Natural killer cell treated with Interleukin-12 subunit alpha and Interleukin-12 subunit beta and Interleukin-15 and Interleukin-18, amount 100 ng/mL, for 72 hours (primary cell): ENCODE data around the gene RAPGEFL1. TPM values are rescaled to one million over a fixed set of nuclear protein-coding genes. Genes with fewer than 3 reads are reported as not detected.
"Not testable (repeated sequence)": the region's sequence is repeated elsewhere in the genome, so short reads cannot be mapped to it uniquely, and the experiment has no call there.

ENCODE experiments used
- ATAC-seq, 2 donors: fragments of 150-1000 bp; cut with Tn5 transposase in 1 of 2; sonication (Bioruptor Pico), chemical (Tn5 transposase) in 1 of 2; 2 replicates each; pipeline ENCODE4 v1.10.0; 2021
- DNase-seq: peaks from one replicate; pipeline ENCODE4 v3.0.0; 2022; ENCODE audit warnings: low spot score
- H3K27ac Mint-ChIP-seq, 2 donors: 1 replicate in 1 of 2; 2 replicates in 1 of 2; pipeline ENCODE4 v1.8.0; 2022; ENCODE audit warnings: mixed read lengths in 2 of 2, mild to moderate bottlenecking in 1 of 2, moderate library complexity in 1 of 2
- H3K27me3 Mint-ChIP-seq, 2 donors: 1 replicate in 1 of 2; 2 replicates in 1 of 2; pipeline ENCODE4 v1.8.0; 2022; ENCODE audit warnings: mixed read lengths in 2 of 2
- H3K36me3 Mint-ChIP-seq: one replicate; pipeline ENCODE4 v1.8.0; 2022; ENCODE audit warnings: mixed read lengths
- H3K4me1 Mint-ChIP-seq, 2 donors: 1 replicate in 1 of 2; 2 replicates in 1 of 2; pipeline ENCODE4 v1.8.0; 2022; ENCODE audit warnings: low read depth in 2 of 2, mixed read lengths in 2 of 2, mild to moderate bottlenecking in 1 of 2
- H3K4me3 Mint-ChIP-seq: one replicate; pipeline ENCODE4 v1.8.0; 2022; ENCODE audit warnings: mixed read lengths
- H3K9me3 Mint-ChIP-seq: 2 replicates; pipeline ENCODE4 v1.8.0; 2022; ENCODE audit warnings: mixed read lengths
- total RNA-seq, 2 donors: library from RNA; stranded (reverse); gene quantifications; one replicate each; pipeline ENCODE4 v1.2.3, GENCODE V29; 2022

Gene RAPGEFL1
- total RNA-seq, 2 donors from 2014 or later: 5.9 to 17.2 TPM

DNA sequence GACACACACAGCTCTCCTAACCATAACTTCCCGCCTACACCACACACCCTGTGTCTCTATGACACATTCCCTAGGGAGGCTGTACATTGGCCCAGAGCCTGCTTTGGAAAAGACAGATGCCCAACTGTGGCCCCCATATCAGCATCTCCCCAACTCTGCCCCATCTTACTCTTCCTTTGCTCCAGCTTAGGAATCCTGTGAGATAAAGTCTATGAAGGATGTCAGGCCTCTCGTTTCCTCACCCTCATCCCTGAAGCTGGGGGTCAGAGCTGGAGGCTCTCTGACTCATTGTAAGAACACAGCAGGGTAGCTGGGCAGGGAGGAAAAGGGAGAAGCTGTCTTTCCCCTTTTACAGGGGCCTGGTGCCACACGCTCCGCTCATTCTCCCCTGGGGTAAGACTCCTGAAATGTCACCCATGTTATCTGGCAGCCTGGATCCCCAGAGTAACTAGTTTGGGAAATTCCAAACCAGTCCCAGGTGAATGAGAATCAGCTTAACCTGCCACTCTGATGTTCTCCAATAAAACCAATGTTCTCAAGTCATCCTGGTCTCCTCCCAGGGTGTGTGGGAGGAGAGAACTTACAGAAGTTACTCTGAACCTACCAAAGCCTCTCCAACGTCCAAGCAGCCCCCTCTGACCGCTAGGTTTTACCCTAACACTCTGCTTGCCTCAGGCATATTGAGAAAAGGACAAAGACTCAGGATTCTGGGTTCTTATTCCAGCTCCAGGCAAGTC is 2.8 kb downstream of the RAPGEFL1 start:
- Mint-ChIP-seq H3K4me1 (peaks cover 7 to 11% of the 10 kb centered on the region in 2 donors), H3K36me3 (no peaks in the 10 kb centered on the region), H3K9me3 (no peaks in the 10 kb centered on the region), H3K27me3 (peaks cover 0 to 2% of the 10 kb centered on the region in 2 donors), H3K4me3 (no peak overlapping the region), H3K27ac (no peak overlapping the region)
- no peak for DNase-seq
- no peak for ATAC-seq

DNA sequence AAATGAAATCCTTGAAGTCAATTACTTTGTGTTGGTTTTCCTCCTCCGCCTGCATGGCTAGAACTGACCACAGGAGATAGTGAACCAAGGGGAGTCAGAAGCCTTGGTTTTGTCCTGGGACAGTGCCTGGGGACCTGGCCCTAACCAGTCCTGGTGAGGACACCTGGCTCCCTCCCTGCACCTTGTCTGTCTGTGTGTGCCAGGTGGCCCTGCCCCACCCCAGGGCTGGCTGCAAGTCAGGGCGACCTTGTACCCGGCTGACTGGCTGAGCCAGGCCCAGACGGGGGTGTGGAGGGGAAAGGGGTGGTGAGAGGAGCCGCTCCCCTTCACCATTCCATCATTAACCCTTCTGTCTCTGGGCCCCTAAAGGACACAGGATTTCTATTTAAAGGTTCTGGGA is 3.4 kb downstream of the RAPGEFL1 start:
- Mint-ChIP-seq H3K36me3 (no peaks in the 10 kb centered on the region), H3K9me3 (no peaks in the 10 kb centered on the region), H3K4me3 (no peak overlapping the region), H3K27me3 (peaks cover 0 to 2% of the 10 kb centered on the region in 2 donors), H3K27ac (no peak overlapping the region), H3K4me1 (peaks cover 7 to 11% of the 10 kb centered on the region in 2 donors)
- ATAC-seq (no peak), DNase-seq (no peak)

DNA sequence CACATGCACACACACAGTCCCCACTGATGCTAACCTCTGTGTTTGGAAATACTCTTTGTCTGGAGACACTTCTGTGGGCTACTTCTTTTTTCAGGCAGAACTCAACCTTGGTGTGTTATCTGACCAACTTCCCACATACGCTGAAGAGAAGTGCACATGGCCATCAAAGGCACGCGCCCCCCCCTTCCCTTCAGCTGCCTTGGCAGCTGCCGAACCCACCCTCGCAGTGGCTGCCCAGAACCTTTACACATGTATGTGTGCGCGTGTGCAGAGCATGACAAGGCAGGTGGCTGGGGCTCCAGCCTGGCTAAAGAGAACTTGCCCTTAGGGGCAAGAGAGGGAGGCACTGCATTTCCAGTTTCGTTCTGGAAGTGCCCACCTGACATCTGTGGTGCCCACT is 3.9 kb downstream of the RAPGEFL1 start:
- no peak for DNase-seq
- H3K36me3 Mint-ChIP-seq: no peaks in the 10 kb centered on the region
- no peak overlapping the region for H3K4me3 Mint-ChIP-seq
- peaks cover 0 to 2% of the 10 kb centered on the region in 2 donors for H3K27me3 Mint-ChIP-seq
- no peak overlapping the region for H3K27ac Mint-ChIP-seq
- H3K9me3 Mint-ChIP-seq: no peaks in the 10 kb centered on the region
- H3K4me1 Mint-ChIP-seq: peaks cover 6 to 7% of the 10 kb centered on the region in 2 donors
- no peak for ATAC-seq

DNA sequence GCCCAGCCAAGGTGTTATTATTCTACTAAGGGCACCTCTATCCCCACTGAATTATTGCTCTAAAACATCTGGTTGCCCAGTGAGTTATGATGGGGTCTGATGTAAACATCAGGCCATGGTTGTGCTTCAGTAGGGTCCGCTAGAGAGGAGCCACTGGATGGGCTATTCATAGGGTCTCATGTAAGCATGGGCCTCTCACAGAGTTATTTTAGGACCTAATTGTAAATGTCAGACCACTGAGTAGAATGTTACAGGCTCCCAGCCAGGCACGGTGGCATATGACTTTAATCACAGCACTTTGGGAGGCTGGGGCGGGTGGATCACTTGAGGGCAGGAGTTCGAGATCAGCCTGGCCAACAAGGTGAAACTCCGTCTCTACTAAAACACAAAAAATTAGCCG is 5.3 kb downstream of the RAPGEFL1 start:
- no peak for DNase-seq
- Mint-ChIP-seq H3K4me1 (no peaks in the 10 kb centered on the region), H3K36me3 (no peaks in the 10 kb centered on the region), H3K9me3 (no peaks in the 10 kb centered on the region), H3K27ac (no peak overlapping the region), H3K27me3 (peaks cover 0 to 2% of the 10 kb centered on the region in 2 donors), H3K4me3 (no peak overlapping the region)
- no peak for ATAC-seq

- no peaks in the 10 kb centered on the region for H3K36me3 Mint-ChIP-seq
- ATAC-seq (no peak), DNase-seq (no peak)
- no peak overlapping the region for H3K27ac Mint-ChIP-seq
- no peaks in the 10 kb centered on the region for H3K9me3 Mint-ChIP-seq
- peaks cover 0 to 3% of the 10 kb centered on the region in 2 donors for H3K4me1 Mint-ChIP-seq
- H3K4me3 Mint-ChIP-seq: no peak overlapping the region
- H3K27me3 Mint-ChIP-seq: peaks cover 0 to 4% of the 10 kb centered on the region in 2 donors
Observed at GRCh38 chr17:40187238-40187637, 10.0 kb downstream of the RAPGEFL1 start.

DNA sequence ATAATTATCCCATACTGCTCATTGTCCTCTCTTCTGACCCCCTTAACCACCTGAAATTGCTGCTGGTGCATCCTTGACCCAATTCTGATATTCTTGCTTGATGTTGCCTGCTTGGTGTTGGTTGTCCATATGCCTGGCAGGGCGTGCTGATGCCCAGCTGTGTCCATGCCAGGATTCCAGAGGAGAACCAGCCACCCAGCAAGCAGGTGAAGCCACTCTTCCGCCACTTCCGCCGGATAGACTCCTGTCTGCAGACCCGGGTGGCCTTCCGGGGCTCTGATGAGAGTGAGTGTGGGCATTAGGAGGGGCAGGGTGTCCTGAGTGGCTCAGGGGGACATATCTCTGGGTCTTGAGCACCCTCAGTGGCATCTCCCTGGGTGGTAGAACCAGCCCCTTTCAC is 11.4 kb downstream of the RAPGEFL1 start:
- ATAC-seq: no peak
- H3K9me3 Mint-ChIP-seq: no peaks in the 10 kb centered on the region
- H3K36me3 Mint-ChIP-seq: no peaks in the 10 kb centered on the region
- H3K27ac Mint-ChIP-seq: no peak overlapping the region
- no peak overlapping the region for H3K4me3 Mint-ChIP-seq
- H3K27me3 Mint-ChIP-seq: peaks cover 0 to 4% of the 10 kb centered on the region in 2 donors
- DNase-seq: no peak
- peaks cover 0 to 3% of the 10 kb centered on the region in 2 donors for H3K4me1 Mint-ChIP-seq

- peaks cover 0 to 4% of the 10 kb centered on the region in 2 donors for H3K27me3 Mint-ChIP-seq
- H3K27ac Mint-ChIP-seq: no peak overlapping the region
- H3K9me3 Mint-ChIP-seq: no peaks in the 10 kb centered on the region
- no peaks in the 10 kb centered on the region for H3K36me3 Mint-ChIP-seq
- no peak for DNase-seq
- ATAC-seq: no peak
- peak overlapping the region; percentile 65 for H3K4me3 Mint-ChIP-seq
- H3K4me1 Mint-ChIP-seq: peaks cover 0 to 3% of the 10 kb centered on the region in 2 donors
Observed at GRCh38 chr17:40190197-40191021, 13.1 kb downstream of the RAPGEFL1 start.

GRCh38 chr17:40191237-40192208 is 14.3 kb downstream of the RAPGEFL1 start:
- Mint-ChIP-seq H3K27ac (no peak overlapping the region), H3K27me3 (peaks cover 0 to 4% of the 10 kb centered on the region in 2 donors)

DNA sequence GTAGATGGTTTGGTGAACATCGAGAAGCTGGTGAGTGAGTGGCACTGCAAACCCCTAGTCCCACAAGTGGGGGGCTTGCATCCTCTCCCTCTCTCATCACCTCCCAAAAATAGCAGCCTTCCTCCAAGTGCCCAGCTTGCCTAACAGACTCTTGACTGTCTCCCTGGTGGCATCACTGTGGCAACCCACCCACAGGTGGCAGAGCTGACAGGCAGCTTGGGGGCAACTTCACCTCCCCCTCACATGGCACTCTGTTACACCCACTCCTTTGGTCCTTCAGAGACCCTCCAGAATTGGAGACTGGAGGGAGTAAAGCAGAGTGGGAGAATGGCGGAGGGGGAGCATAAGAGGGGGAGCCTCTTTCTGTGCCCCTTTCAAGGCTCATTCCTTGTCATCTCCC is 15.7 kb downstream of the RAPGEFL1 start:
- H3K9me3 Mint-ChIP-seq: no peaks in the 10 kb centered on the region
- H3K4me1 Mint-ChIP-seq: peaks cover 0 to 3% of the 10 kb centered on the region in 2 donors
- DNase-seq: no peak
- H3K36me3 Mint-ChIP-seq: no peaks in the 10 kb centered on the region
- H3K27me3 Mint-ChIP-seq: peaks cover 0 to 8% of the 10 kb centered on the region in 2 donors
- H3K4me3 Mint-ChIP-seq: no peak overlapping the region
- ATAC-seq: no peak
- no peak overlapping the region for H3K27ac Mint-ChIP-seq

More at GRCh38 chr17:40191237-40192208, 14.3 kb downstream of the RAPGEFL1 start:
- ATAC-seq (peak; percentile 79 to 89), DNase-seq (peak; percentile 81)
- H3K36me3 Mint-ChIP-seq: no peaks in the 10 kb centered on the region
- H3K4me1 Mint-ChIP-seq: peaks cover 0 to 3% of the 10 kb centered on the region in 2 donors
- H3K4me3 Mint-ChIP-seq: peak overlapping the region; percentile 82
- H3K9me3 Mint-ChIP-seq: no peaks in the 10 kb centered on the region

- ATAC-seq: no peak
Observed at GRCh38 chr17:40194821-40195220, 17.6 kb downstream of the RAPGEFL1 start.

GRCh38 chr17:40197550-40197949 is 20.3 kb downstream of the RAPGEFL1 start:
- no peak overlapping the region for H3K4me3 Mint-ChIP-seq
- ATAC-seq (no peak), DNase-seq (no peak)
- H3K27me3 Mint-ChIP-seq: peaks cover 0 to 6% of the 10 kb centered on the region in 2 donors
- H3K4me1 Mint-ChIP-seq: peaks cover 0 to 4% of the 10 kb centered on the region in 2 donors
- H3K9me3 Mint-ChIP-seq: no peaks in the 10 kb centered on the region
- no peak overlapping the region for H3K27ac Mint-ChIP-seq
- H3K36me3 Mint-ChIP-seq: no peaks in the 10 kb centered on the region

More at GRCh38 chr17:40194821-40195220, 17.6 kb downstream of the RAPGEFL1 start:
- DNase-seq: no peak
- Mint-ChIP-seq H3K4me1 (peaks cover 0 to 3% of the 10 kb centered on the region in 2 donors), H3K27ac (no peak overlapping the region), H3K27me3 (peaks cover 0 to 8% of the 10 kb centered on the region in 2 donors), H3K4me3 (no peak overlapping the region), H3K36me3 (no peaks in the 10 kb centered on the region), H3K9me3 (no peaks in the 10 kb centered on the region)

GRCh38 chr17:40197965-40198456 is 20.7 kb downstream of the RAPGEFL1 start:
- H3K27me3 Mint-ChIP-seq, H3K4me3 Mint-ChIP-seq, DNase-seq, ATAC-seq, H3K27ac Mint-ChIP-seq, H3K36me3 Mint-ChIP-seq, H3K9me3 Mint-ChIP-seq, H3K4me1 Mint-ChIP-seq: not testable (repeated sequence)

- H3K4me3 Mint-ChIP-seq: no peak overlapping the region
- H3K27me3 Mint-ChIP-seq: peaks cover 0 to 6% of the 10 kb centered on the region in 2 donors
- ATAC-seq (no peak), DNase-seq (no peak)
- H3K4me1 Mint-ChIP-seq: peaks cover 0 to 4% of the 10 kb centered on the region in 2 donors
- no peaks in the 10 kb centered on the region for H3K9me3 Mint-ChIP-seq
- no peak overlapping the region for H3K27ac Mint-ChIP-seq
- H3K36me3 Mint-ChIP-seq: no peaks in the 10 kb centered on the region
Observed at GRCh38 chr17:40198576-40198975, 21.3 kb downstream of the RAPGEFL1 start.
